GM23338 (cell line): ENCODE data around the gene ARPC4.

ENCODE experiments used
- CTCF ChIP-seq, 2 experiments: fragments of 200-600 bp in 1 of 2; sonication (generic) in 1 of 2; conservative IDR thresholded peaks; 2 replicates each; pipeline versions ENCODE4 v1.5.1 to v1.6.1; 2016 to 2017; ENCODE audit warnings: antibody characterized with exemption in 2 of 2, low read depth in 2 of 2, mild to moderate bottlenecking in 2 of 2, moderate library complexity in 1 of 2
- EZH2 ChIP-seq: fragments of 200-600 bp; sonication (generic); IDR thresholded peaks from one replicate; pipeline ENCODE4 v1.8.0; 2017; ENCODE audit warnings: antibody characterized with exemption, mild to moderate bottlenecking, low read depth; ENCODE audit not compliant: unreplicated experiment
- EZH2phosphoT487 ChIP-seq: fragments of 200-600 bp; sonication (generic); IDR thresholded peaks from one replicate; pipeline ENCODE4 v1.8.1; 2018; ENCODE audit warnings: antibody characterized with exemption; ENCODE audit not compliant: unreplicated experiment
- POLR2AphosphoS5 ChIP-seq: IDR thresholded peaks from 2 replicates; pipeline ENCODE4 v1.6.1; 2016; ENCODE audit warnings: antibody characterized with exemption, low read depth

- no peak for TF ChIP-seq EZH2
- no peak for TF ChIP-seq CTCF (conservative IDR thresholded peaks at IDR 0.05; ENCODE audit: low read depth in 2 of 2)
- TF ChIP-seq POLR2AphosphoS5, result no peak
- no peak for TF ChIP-seq EZH2phosphoT487
Observed at GRCh38 chr3:9810433-9810770, 17.5 kb downstream of the ARPC4 start.
